ENCODE measurements around the gene LIMCH1.
"Not testable (repeated sequence)": the region's sequence is repeated elsewhere in the genome, so short reads cannot be mapped to it uniquely, and the experiment has no call there.

LIMCH1 gene

GRCh38 chr4:41611881-41612871 is 74.2 kb downstream of the LIMCH1 start:
- no peak for DNase-seq

- DNase-seq: no peak
These were observed 75.4 kb downstream of the LIMCH1 start for GRCh38 chr4:41613386-41613785.

- DNase-seq: no peak
These were observed 75.9 kb downstream of the LIMCH1 start for GRCh38 chr4:41613821-41614220.

- DNase-seq: no peak
These were observed 76.6 kb downstream of the LIMCH1 start for GRCh38 chr4:41614519-41614918.

GRCh38 chr4:41619161-41619560 is 81.2 kb downstream of the LIMCH1 start:
- no peak for DNase-seq

- DNase-seq: no peak
These were observed 82.8 kb downstream of the LIMCH1 start for GRCh38 chr4:41620594-41621256.

- DNase-seq: no peak
These were observed 84.8 kb downstream of the LIMCH1 start for GRCh38 chr4:41622787-41623186.

GRCh38 chr4:41624765-41625164 is 86.8 kb downstream of the LIMCH1 start:
- DNase-seq: no peak

- DNase-seq: no peak
These were observed 87.6 kb downstream of the LIMCH1 start for GRCh38 chr4:41625531-41625930.

GRCh38 chr4:41628936-41629335 is 91.0 kb downstream of the LIMCH1 start:
- DNase-seq: no peak

- no peak for DNase-seq
These were observed 93.6 kb downstream of the LIMCH1 start for GRCh38 chr4:41631523-41631922.

- DNase-seq: no peak
These were observed 94.6 kb downstream of the LIMCH1 start for GRCh38 chr4:41632481-41633073.

- DNase-seq: no peak
These were observed 95.4 kb downstream of the LIMCH1 start for GRCh38 chr4:41633321-41633720.

- no peak for DNase-seq
These were observed 97.5 kb downstream of the LIMCH1 start for GRCh38 chr4:41635441-41635840.

GRCh38 chr4:41638203-41638602 is 100.2 kb downstream of the LIMCH1 start:
- no peak for DNase-seq

- no peak for DNase-seq
These were observed 100.9 kb downstream of the LIMCH1 start for GRCh38 chr4:41638866-41639265.

- DNase-seq: no peak
These were observed 101.3 kb downstream of the LIMCH1 start for GRCh38 chr4:41639291-41639690.

- no peak for DNase-seq
These were observed 102.9 kb downstream of the LIMCH1 start for GRCh38 chr4:41640906-41641305.

- not testable (repeated sequence) for DNase-seq
These were observed 104.8 kb downstream of the LIMCH1 start for GRCh38 chr4:41642746-41643145.

- no peak for DNase-seq
These were observed 105.4 kb downstream of the LIMCH1 start for GRCh38 chr4:41643331-41643730.

- DNase-seq: no peak
These were observed 106.4 kb downstream of the LIMCH1 start for GRCh38 chr4:41644288-41644914.

- DNase-seq: no peak
These were observed 106.9 kb downstream of the LIMCH1 start for GRCh38 chr4:41644915-41645295.

- DNase-seq: no peak
These were observed 107.9 kb downstream of the LIMCH1 start for GRCh38 chr4:41645728-41646390.
